ENCODE results near the gene PLCXD1.
"Not testable (repeated sequence)": the region's sequence is repeated elsewhere in the genome, so short reads cannot be mapped to it uniquely, and the experiment has no call there.

The PLCXD1 gene, protein sequence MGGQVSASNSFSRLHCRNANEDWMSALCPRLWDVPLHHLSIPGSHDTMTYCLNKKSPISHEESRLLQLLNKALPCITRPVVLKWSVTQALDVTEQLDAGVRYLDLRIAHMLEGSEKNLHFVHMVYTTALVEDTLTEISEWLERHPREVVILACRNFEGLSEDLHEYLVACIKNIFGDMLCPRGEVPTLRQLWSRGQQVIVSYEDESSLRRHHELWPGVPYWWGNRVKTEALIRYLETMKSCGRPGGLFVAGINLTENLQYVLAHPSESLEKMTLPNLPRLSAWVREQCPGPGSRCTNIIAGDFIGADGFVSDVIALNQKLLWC

DNA sequence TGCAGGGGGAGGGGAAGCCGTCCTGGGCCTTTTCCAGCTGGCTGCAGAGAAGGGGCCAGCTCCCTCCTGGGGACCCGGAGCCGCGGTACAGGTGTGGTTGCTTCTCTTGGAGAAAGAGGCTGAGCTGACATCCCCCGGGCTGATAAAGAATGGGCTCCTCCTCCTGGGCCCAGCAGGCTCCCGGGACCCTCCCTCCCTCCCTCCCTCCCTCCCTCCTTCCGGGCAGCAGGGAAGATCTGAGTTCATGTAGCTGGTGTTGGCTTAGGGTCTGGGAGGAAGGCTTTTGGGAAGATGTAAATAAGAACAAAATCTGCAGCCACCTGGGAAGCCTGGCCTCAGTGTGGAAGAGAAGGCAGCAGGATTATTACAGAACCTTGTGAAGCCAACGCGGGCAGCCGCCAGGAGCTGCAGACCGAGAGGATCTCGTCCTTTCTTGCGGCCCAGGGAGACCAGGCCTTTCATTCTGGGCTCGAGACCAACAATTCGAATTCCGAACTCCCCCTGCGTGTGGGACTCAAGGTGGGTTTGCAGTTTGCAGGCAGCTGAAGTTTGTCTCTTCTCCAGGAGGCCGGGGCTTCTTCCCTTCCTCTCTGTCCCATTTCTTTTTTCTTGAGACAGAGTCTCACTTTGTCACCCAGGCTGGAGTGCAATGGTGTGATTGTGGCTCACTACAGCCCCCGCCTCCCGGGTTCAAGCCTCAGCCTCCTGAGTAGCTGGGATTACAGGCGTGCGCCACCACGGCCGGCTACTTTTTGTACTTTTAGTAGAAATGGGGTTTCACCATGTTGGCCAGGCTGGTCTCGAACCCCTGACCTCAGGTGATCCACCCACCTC is at the start of gene PLCXD1:
Gene PLCXD1 (plus strand): TSS at position 216 of the 834 bp plus-strand sequence. CDS start 2,807 bp downstream, outside the sequence.
- DNase-seq, result no peak

DNA sequence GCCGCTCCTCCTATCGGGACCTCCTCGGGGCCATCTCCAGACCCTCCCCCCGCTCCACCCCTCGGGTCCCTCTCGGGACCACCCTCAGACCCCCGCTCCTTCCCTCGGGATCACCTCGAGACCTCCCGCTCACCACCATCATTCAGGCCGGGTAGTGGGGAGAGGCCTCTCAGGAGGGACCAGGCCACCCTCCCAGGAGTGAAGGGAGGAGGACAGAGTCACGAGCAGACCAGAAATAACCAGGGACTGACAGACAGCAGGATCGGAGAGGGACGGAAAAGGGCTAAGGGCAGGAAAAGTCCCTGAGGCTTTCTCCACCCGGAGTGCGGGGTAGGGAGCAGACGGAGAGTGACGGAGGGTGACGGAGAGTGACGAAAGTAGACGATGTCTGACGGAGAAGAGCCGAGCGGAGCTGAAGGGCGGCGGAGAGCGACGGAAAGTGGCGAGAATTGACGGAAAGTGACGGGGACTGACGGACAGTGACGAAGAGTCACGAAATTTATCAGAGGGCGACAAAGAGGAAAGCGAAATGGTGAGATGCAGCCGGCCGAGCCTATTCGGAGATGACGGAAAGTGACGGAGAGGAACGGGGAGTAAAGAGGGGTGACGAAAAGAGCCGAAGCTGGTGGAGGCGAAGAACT is 49.4 kb upstream of the PLCXD1 start:
- not testable (repeated sequence) for DNase-seq

GRCh38 chrX:232278-232655 is 48.9 kb upstream of the PLCXD1 start:
- not testable (repeated sequence) for DNase-seq

- not testable (repeated sequence) for DNase-seq
Measured at GRCh38 chrX:236201-236600, 45.0 kb upstream of the PLCXD1 start.

DNA sequence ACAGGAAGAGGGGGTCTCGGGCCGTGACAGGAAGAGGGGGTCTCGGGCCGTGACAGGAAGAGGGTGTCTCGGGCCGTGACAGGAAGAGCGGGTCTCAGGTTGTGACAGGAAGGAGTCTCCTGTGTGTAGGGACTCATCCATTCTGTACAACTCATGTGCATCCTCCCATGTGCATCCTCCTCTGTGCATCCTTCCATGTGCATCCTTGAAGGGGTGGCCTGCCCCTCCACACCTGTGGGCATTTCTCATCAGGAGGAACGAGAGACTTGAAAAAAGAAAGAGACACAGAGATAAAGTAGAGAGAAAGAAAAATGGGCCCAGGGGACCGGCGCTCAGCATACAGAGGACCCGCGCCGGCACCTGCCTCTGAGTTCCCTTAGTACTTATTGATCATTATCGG is 30.2 kb upstream of the PLCXD1 start:
- no peak for DNase-seq

- not testable (repeated sequence) for DNase-seq
Measured at GRCh38 chrX:251396-252243, 29.6 kb upstream of the PLCXD1 start.

DNA sequence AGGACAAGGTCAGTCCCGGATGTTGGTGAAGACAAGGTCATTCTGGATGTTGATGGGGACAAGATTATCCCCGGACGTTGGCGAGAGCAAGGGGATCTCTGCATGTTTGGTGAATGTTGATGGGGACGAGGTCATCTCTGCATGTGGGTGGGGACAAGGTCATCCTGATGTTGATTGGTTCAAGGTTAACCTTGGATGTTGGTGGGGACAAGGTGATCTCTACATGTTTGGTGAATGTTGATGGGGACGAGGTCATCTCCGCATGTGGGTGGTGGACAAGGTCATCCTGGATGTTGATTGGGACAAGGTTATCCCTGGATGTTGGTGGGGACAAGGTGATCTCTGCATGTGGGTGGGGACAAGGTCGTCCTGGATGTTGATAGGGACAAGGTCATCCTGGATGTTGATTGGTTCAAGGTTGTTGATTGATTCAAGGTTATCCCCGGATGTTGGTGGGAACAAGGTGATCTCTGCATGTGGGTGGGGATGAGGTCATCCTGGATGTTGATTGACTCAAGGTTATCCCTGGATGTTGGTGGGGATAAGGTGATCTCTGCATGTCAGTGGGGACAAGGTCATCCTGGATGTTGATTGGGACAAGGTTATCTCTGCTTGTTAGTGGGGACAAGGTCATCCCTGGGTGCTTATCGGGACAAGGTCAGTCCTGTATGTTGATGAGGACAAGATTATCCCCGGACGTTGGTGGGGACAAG is 28.8 kb upstream of the PLCXD1 start:
- no peak for DNase-seq

DNA sequence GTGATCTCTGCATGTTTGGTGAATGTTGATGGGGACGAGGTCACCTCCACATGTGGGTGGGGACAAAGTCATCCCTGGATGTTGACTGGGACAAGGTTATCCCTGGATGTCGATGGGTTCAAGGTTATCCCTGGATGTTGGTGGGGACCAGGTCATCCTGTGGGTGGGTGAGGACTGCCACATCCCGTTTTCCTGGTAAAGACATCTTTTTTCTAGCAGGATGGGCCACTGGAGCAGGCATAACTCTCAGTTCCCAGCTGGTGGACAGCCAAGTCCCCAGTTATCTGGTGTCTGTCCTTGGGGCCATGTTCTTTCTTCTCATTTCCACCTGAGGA is 28.3 kb upstream of the PLCXD1 start:
- no peak for DNase-seq

GRCh38 chrX:253451-254297 is 27.5 kb upstream of the PLCXD1 start:
- no peak for DNase-seq

- DNase-seq, result no peak
Measured at GRCh38 chrX:254630-255215, 26.5 kb upstream of the PLCXD1 start.

DNA sequence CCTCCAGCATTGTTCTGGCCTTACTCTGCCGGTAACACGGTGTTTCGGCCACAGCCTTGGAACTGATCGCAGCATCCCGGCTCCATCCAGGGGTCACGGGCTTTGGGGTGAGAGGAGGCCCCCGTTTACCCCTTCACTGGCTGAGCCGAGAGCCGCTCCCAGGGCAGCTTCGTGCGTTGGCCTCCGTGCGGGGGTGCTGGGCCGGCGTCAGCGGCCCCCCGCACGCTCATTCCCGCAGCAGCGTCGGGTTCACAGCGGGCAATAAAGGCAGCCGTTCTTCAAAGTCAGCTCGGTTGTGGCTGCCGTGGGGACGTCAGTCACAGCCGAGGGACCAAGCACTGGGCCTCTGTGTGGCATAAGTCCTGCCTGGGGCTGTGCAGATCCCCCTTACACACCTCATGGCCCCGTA is 25.3 kb upstream of the PLCXD1 start:
- no peak for DNase-seq

- DNase-seq, result not testable (repeated sequence)
Measured at GRCh38 chrX:257054-257453, 24.1 kb upstream of the PLCXD1 start.

- no peak for DNase-seq
Measured at GRCh38 chrX:257681-258289, 23.4 kb upstream of the PLCXD1 start.

DNA sequence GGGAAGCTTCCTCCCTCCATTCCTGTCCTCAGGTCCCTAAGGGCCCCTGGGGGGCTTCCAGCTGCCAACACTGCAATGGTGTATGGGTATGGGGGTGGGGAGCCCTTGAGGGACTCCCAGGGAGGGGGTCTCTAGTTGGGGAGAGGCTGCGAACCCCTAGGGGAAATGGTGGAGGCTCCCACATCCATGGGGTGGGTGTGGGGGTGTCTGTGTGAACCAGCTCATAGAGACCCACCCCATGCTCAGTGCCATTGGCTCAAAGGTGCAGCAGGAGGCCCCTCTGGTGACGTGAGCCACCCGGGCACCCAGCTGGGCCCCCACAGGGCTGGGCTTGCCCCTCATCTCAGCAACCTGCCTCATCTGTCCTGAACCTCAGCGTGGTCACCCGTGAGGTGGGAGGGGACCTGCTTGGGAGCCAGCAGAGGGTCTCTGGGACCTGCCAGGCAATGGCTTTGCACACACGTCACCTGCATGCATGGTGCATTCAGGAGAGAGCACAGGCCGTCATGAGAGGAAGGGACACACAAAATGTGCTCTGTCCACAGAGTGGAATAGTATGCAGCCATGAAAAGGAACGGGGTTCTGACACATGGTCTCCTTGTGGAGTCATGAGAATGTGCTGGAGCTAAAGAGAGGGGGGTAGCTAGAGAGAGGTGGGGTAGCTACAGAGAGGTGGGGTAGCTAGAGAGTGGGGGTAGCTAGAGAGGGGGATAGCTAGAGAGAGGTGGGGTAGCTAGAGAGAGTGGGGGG is 22.7 kb upstream of the PLCXD1 start:
- DNase-seq, result no peak

DNA sequence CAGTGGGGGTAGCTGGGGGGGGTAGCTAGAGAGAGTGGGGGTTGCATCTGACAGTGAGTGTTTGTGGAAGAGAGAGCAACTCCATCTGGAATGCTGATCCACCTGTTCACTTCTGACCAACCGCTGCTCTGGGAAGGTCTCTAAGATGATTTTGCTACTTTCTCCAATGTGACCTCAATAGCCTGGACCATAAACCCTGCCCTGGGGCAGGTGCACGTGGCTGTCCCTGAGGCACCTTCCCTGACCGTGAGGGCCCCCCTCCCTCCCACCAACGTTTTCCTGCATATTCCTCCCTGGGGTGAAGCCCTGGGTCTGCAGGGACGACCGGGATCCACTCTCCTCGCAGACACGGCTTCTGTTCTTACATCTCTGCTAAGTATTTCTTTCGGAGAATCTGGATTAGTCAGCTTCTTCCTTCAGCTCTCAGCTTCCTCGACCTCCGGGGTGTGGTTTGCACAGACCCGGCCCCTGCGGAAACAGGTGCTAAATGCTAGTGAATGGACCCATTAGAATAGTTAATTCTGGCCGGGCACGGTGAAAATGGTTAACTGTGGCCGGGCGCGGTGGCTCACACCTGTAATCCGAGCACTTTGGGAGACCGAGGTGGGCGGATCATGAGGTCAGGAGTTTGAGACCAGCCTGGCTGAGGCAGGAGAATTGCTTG is 21.4 kb upstream of the PLCXD1 start:
- DNase-seq, result no peak

DNA sequence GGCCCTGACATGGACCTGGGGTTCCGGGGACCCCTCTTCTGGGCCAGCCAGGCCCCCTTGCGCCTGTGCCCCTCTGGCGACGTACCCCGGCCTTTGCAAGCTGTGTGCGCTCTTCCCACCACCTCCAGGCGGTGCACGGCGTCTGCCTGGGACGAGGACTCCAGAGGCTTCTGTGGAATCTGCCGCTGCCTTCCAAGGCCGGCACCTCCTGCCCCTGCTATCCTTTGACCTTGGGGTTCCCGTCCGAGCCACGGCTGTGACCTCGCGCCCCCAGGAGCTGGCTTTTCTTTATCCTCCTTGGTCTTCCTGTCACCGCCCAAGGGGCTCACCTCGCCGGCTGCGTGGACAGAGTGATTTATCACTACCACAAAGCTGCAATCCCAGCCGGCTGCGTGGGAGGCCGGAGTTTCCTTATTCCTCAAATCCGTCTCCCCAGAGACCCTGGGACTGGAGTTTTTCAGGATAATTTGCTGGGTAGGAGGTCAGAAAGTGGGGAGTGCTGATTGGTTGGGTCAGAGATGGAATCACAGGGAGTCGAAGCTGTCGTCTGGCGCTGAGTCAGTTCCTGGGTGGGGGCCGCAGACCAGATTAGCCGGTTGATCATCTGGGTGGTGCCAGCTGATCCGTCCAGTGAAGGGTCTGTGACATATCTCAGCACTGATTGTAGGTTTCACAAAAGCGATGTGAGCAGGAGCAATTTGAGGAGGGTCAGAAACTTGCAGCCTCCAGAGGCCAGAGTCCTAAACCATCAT is 19.8 kb upstream of the PLCXD1 start:
- DNase-seq, result no peak

DNA sequence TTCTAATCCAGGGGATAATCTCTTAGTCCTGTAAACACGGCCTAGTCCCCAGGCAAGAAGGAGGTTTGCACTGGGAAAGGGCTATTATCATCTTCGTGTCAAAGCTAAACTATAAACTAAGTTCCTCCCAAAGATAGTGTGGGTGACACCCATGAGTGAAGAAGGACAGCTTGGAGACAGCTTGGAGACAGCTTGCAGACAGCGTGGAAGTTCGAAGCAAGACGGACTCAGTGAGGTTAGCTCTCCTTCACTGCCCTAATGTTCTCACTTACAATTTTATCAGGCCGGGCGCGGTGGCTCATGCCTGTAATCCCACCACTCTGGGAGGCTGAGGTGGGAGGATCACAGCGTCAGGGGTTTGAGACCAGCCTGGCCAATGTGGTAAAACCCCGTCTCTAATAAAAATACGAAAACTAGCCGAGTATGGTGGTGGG is 19.2 kb upstream of the PLCXD1 start:
- DNase-seq, result no peak

DNA sequence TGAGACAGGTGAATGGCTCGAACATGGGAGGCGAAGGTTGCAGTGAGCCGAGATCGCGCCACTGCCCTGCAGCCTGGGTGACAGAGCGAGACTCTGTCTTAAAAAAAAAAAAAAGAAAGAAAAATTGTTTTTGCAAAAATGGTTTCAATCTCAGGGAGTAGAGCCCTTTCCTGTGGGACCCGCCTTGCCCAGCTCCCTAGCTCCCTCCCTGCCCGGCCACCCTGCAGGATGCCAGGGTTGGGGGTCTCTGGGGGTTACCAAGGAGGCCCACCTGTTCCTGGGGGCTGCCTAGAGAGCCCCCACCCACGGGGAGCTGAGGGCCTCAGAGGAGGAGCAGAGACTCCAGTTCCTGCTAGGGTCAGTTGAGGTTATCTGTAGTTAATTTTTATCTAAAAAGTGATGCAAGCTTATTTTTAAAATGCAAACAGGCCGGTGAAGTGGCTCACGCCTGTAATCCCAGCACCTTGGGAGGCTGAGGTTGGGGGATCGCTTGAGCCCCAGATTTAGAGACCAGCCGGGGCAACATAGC is 18.7 kb upstream of the PLCXD1 start:
- no peak for DNase-seq

All from COR-L47 (cell line).